PC-9 (cell line): ENCODE measurements around the gene ATG2A. TPM values are rescaled to one million over a fixed set of nuclear protein-coding genes. Genes with fewer than 3 reads are reported as not detected.

Source experiments
- BruUV-seq: library from RNA; stranded (reverse); fragments of 400-500 nt; replicated peaks from 2 replicates; lab custom pipeline; 2021; lab: Mats Ljungman, UMichigan
- CTCF ChIA-PET: fragments of 300-600 bp; sonication (Branson Sonifier 250); formaldehyde crosslinking; loops from one replicate; lab custom pipeline; 2022; ENCODE audit warnings: antibody characterized with exemption; lab: Charles Lee
- POLR2A ChIA-PET: fragments of 300-600 bp; sonication (Branson Sonifier 250); formaldehyde crosslinking; loops from one replicate; lab custom pipeline; 2022; ENCODE audit warnings: antibody characterized with exemption; ENCODE audit not compliant: unreplicated experiment; lab: Charles Lee
- DNase-seq, 2 experiments: peaks; one replicate each; pipeline versions ENCODE4 v3.0.0 to v3.0.0-alpha.2; 2015 to 2022; ENCODE audit warnings: mixed read lengths in 1 of 2
- H2AFZ ChIP-seq: fragments of 200-600 bp; sonication (generic); 2 replicates; pipeline ENCODE4 v1.8.1; 2017; ENCODE audit warnings: antibody characterized with exemption
- H3F3A ChIP-seq: fragments of 200-600 bp; sonication (generic); 2 replicates; pipeline ENCODE4 v1.8.1; 2017; ENCODE audit warnings: antibody characterized with exemption, mild to moderate bottlenecking, low read depth; ENCODE audit not compliant: insufficient read depth
- H3K27ac ChIP-seq: fragments of 200-600 bp; sonication (generic); 2 replicates; pipeline ENCODE4 v1.6.1; 2016; ENCODE audit warnings: mixed run types
- H3K27me3 ChIP-seq: fragments of 200-600 bp; sonication (generic); 2 replicates; pipeline ENCODE4 v1.6.1; 2016; ENCODE audit warnings: low read depth, mixed run types; ENCODE audit not compliant: insufficient read depth
- H3K36me3 ChIP-seq: fragments of 200-600 bp; sonication (generic); 2 replicates; pipeline ENCODE4 v1.6.1; 2016; ENCODE audit warnings: low read depth, mixed run types
- H3K4me1 ChIP-seq: fragments of 200-600 bp; sonication (generic); replicated peaks from 2 replicates; pipeline ENCODE4 v1.6.1; 2016; ENCODE audit warnings: mixed run types; ENCODE audit not compliant: insufficient read depth
- H3K4me2 ChIP-seq: fragments of 200-600 bp; sonication (generic); 2 replicates; pipeline ENCODE4 v1.6.1; 2017; ENCODE audit warnings: mixed run types
- H3K4me3 ChIP-seq: fragments of 200-600 bp; sonication (generic); 2 replicates; pipeline ENCODE4 v1.6.1; 2016; ENCODE audit warnings: mixed run types
- H3K79me2 ChIP-seq: fragments of 200-600 bp; sonication (generic); 2 replicates; pipeline ENCODE4 v1.6.1; 2017; ENCODE audit warnings: low read depth, mixed run types
- H3K9me2 ChIP-seq: fragments of 200-600 bp; sonication (generic); 2 replicates; pipeline ENCODE4 v1.8.1; 2017; ENCODE audit warnings: mild to moderate bottlenecking; ENCODE audit not compliant: insufficient read depth
- H3K9me3 ChIP-seq: fragments of 200-600 bp; sonication (generic); 2 replicates; pipeline ENCODE4 v1.8.1; 2016; ENCODE audit warnings: low read depth; ENCODE audit not compliant: insufficient read depth
- H4K20me1 ChIP-seq: fragments of 200-600 bp; sonication (generic); 2 replicates; pipeline ENCODE4 v1.8.1; 2017; ENCODE audit not compliant: insufficient read depth
- EZH2 ChIP-seq: fragments of 200-600 bp; sonication (generic); IDR thresholded peaks from 2 replicates; pipeline ENCODE4 v1.8.0; 2017; ENCODE audit warnings: antibody characterized with exemption, low read depth
- intact Hi-C: fragments of 100-400 bp; cut with micrococcal nuclease; formaldehyde crosslinking; loops from one replicate; pipeline ENCODE4 v1.10.0; 2022; ENCODE audit not compliant: unreplicated experiment
- total RNA-seq: library from RNA; stranded (reverse); gene quantifications from 2 replicates; pipeline ENCODE4 v1.2.3, GENCODE V29; 2021
- TF ChIP-seq, protein P1 (sequence below): fragments of 200-600 bp; sonication (generic); conservative IDR thresholded peaks from 2 replicates; pipeline ENCODE4 v1.6.1; 2017; ENCODE audit warnings: mixed run types, antibody characterized with exemption, mild to moderate bottlenecking, moderate library complexity

ATG2A gene
- total RNA-seq, 1 experiment from 2014 or later, result 48.2 TPM

DNA sequence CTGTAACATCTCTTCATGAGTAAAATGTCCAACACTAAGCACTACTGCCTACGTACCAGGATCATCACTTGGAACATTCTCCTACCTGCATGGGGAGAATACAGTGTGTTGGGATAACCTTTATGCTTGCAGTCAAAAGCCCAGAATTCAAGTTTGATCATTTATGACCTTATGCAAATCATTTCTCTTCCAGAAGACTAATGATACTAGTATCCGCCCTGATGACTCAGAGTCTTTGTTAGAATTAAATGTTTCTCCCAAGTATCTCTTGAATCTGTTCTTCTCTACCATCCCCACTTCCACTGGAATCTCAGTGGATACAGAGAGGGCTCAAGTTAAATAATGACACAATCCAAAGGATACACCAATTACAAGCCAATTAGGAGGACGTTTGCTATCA lies 42.5 kb upstream of the ATG2A start:
- POLR2A ChIA-PET, result no interaction called here
- no peaks in the 10 kb centered on the region for H3K9me2 ChIP-seq
- no peak overlapping the region for H2AFZ ChIP-seq
- H3F3A ChIP-seq, result 0 out of 2 replicates have a peak, but pooled peaks cover 3% of the 10 kb centered on the region
- CTCF ChIA-PET, result no interaction called here
- H3K36me3 ChIP-seq, result no peaks in the 10 kb centered on the region
- no peaks in the 10 kb centered on the region for H3K79me2 ChIP-seq
- H3K4me1 ChIP-seq, result no peaks in the 10 kb centered on the region
- no peaks in the 10 kb centered on the region for H3K27me3 ChIP-seq
- H3K4me2 ChIP-seq, result no peak overlapping the region
- intact Hi-C loops, result no loop called here
- no TSS peak for BruUV-seq
- no peak overlapping the region for H3K4me3 ChIP-seq
- DNase-seq, result no peak
- TF ChIP-seq, protein P1, sequence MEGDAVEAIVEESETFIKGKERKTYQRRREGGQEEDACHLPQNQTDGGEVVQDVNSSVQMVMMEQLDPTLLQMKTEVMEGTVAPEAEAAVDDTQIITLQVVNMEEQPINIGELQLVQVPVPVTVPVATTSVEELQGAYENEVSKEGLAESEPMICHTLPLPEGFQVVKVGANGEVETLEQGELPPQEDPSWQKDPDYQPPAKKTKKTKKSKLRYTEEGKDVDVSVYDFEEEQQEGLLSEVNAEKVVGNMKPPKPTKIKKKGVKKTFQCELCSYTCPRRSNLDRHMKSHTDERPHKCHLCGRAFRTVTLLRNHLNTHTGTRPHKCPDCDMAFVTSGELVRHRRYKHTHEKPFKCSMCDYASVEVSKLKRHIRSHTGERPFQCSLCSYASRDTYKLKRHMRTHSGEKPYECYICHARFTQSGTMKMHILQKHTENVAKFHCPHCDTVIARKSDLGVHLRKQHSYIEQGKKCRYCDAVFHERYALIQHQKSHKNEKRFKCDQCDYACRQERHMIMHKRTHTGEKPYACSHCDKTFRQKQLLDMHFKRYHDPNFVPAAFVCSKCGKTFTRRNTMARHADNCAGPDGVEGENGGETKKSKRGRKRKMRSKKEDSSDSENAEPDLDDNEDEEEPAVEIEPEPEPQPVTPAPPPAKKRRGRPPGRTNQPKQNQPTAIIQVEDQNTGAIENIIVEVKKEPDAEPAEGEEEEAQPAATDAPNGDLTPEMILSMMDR, result no peak
- TF ChIP-seq EZH2, result no peak
- H4K20me1 ChIP-seq, result no peaks in the 10 kb centered on the region
- no peak overlapping the region for H3K27ac ChIP-seq
- H3K9me3 ChIP-seq, result no peaks in the 10 kb centered on the region

DNA sequence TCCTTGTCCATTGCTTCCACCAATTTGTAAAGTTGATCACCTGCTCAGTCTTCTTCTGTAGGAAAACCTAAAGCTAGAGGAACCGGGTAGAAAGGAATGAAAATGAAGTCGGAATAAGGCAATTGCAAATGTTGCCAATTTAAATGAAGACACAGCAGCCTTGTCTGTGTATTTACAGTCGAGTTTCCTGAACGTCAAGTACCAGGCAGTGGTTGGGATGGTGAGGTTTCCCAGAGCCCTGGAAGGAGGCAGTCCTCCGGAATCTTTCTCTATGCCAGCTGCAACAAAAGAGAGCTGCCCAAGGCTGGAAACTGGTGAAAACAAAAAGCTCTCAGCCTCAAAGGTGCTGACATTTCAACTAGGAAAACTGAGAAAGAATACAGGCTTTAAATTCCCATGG lies 37.2 kb upstream of the ATG2A start:
- H3K4me1 ChIP-seq, result no peaks in the 10 kb centered on the region
- H3K4me3 ChIP-seq, result no peak overlapping the region
- H3K79me2 ChIP-seq, result no peaks in the 10 kb centered on the region
- H3K9me3 ChIP-seq, result no peaks in the 10 kb centered on the region
- no peaks in the 10 kb centered on the region for H4K20me1 ChIP-seq
- H3F3A ChIP-seq, result no peaks in the 10 kb centered on the region
- no peaks in the 10 kb centered on the region for H3K27me3 ChIP-seq
- intact Hi-C loops, result no loop called here
- H3K36me3 ChIP-seq, result no peaks in the 10 kb centered on the region
- POLR2A ChIA-PET, result interaction anchor here (0.6 kb wide), 1 partner anchor 57 kb away, joined by 6 read pairs; no protein-coding TSS in a partner anchor
- H3K9me2 ChIP-seq, result no peaks in the 10 kb centered on the region
- no peak for TF ChIP-seq EZH2
- TF ChIP-seq, protein P1, result no peak
- H3K27ac ChIP-seq, result no peak overlapping the region
- H2AFZ ChIP-seq, result no peak overlapping the region
- CTCF ChIA-PET, result no interaction called here
- no peak for DNase-seq
- no peak overlapping the region for H3K4me2 ChIP-seq
- BruUV-seq, result no TSS peak

DNA sequence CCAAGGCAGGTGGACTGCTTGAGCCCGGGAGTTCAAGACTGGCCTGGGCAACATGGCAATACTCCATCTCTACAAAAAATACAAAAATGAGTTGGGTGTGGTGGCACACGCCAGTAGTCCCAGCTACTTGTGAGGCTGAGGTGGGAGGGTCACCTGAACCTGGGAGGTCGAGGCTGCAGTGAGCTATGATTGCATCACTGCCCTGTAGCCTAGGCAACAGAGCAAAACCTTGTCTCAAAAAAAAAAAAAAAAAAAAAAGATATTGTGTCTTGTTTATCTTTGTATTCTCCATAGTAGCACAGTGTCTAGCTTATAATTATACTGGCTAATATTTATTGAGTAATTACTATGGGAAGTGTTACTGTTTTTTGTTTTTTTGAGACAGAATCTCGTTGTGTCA lies 34.5 kb upstream of the ATG2A start:
- no peaks in the 10 kb centered on the region for H4K20me1 ChIP-seq
- BruUV-seq, result no TSS peak
- H3K27ac ChIP-seq, result no peak overlapping the region
- intact Hi-C loops, result no loop called here
- H3K4me2 ChIP-seq, result no peak overlapping the region
- no peaks in the 10 kb centered on the region for H3K9me3 ChIP-seq
- DNase-seq, result no peak
- POLR2A ChIA-PET, result no interaction called here
- no peak overlapping the region for H3K4me3 ChIP-seq
- no peaks in the 10 kb centered on the region for H3K79me2 ChIP-seq
- no peak for TF ChIP-seq EZH2
- TF ChIP-seq, protein P1, result no peak
- no peaks in the 10 kb centered on the region for H3K9me2 ChIP-seq
- H3K36me3 ChIP-seq, result no peaks in the 10 kb centered on the region
- H3K27me3 ChIP-seq, result no peaks in the 10 kb centered on the region
- CTCF ChIA-PET, result interaction anchor here (0.9 kb wide), 1 partner anchor 18 kb away, joined by 4 read pairs; no protein-coding TSS in a partner anchor
- peaks cover 4% of the 10 kb centered on the region; the same call in 1 of the 2 replicates for H3F3A ChIP-seq
- H2AFZ ChIP-seq, result no peak overlapping the region
- H3K4me1 ChIP-seq, result no peaks in the 10 kb centered on the region
